GM21529 (cell line): ENCODE results near the gene TPRA1.
A peak's percentile ranks its signal among the peaks of the same experiment; 100 is the strongest.

Source experiments
- ATAC-seq: cut with Tn5 transposase; IDR thresholded peaks from one replicate; pipeline ENCODE4 v1.9.1; 2021; ENCODE audit not compliant: unreplicated experiment

Gene TPRA1

GRCh38 chr3:127590593-127591465 lies at the start of gene TPRA1:
TSS of gene TPRA1 (minus strand) at chr3:127590733. CDS start at chr3:127580146, 10,587 bp downstream.
- peak; percentile 77 for ATAC-seq

- no peak for ATAC-seq
Observed at GRCh38 chr3:127640042-127640355, 49.5 kb upstream of the TPRA1 start.

- no peak for ATAC-seq
Observed at GRCh38 chr3:127639173-127640041, 48.9 kb upstream of the TPRA1 start.

GRCh38 chr3:127637971-127638370 lies 47.4 kb upstream of the TPRA1 start:
- ATAC-seq = no peak

- ATAC-seq = no peak
Observed at GRCh38 chr3:127637546-127637945, 47.0 kb upstream of the TPRA1 start.

- no peak for ATAC-seq
Observed at GRCh38 chr3:127634653-127635052, 44.1 kb upstream of the TPRA1 start.

GRCh38 chr3:127632035-127632820 lies 41.7 kb upstream of the TPRA1 start:
- ATAC-seq = no peak

GRCh38 chr3:127630811-127631714 lies 40.5 kb upstream of the TPRA1 start:
- no peak for ATAC-seq

GRCh38 chr3:127629467-127630403 lies 39.2 kb upstream of the TPRA1 start:
- ATAC-seq = no peak

GRCh38 chr3:127628788-127629466 lies 38.4 kb upstream of the TPRA1 start, which contains the start of gene PODXL2:
TSS of gene PODXL2 (plus strand) at chr3:127629185. CDS start at chr3:127629220, 35 bp downstream.
- ATAC-seq = no peak

GRCh38 chr3:127628426-127628787 lies 37.9 kb upstream of the TPRA1 start:
- ATAC-seq = no peak

GRCh38 chr3:127625821-127626220 lies 35.3 kb upstream of the TPRA1 start:
- ATAC-seq = no peak

- ATAC-seq = no peak
Observed at GRCh38 chr3:127624063-127624462, 33.5 kb upstream of the TPRA1 start.

- no peak for ATAC-seq
Observed at GRCh38 chr3:127622772-127623576, 32.4 kb upstream of the TPRA1 start.

GRCh38 chr3:127622031-127622430 lies 31.5 kb upstream of the TPRA1 start:
- no peak for ATAC-seq

GRCh38 chr3:127620637-127621375 lies 30.3 kb upstream of the TPRA1 start:
- ATAC-seq = no peak

GRCh38 chr3:127618891-127619290 lies 28.4 kb upstream of the TPRA1 start:
- ATAC-seq = no peak
